Esophagus squamous epithelium (tissue), 4 donors: ENCODE results near the gene RGS7.

Source experiments
- CTCF ChIP-seq, 6 experiments: fragments of 450-650 bp in 4 of 6; fragments of 200-600 bp in 2 of 6; sonication (generic) in 2 of 6; IDR thresholded peaks; one replicate each; pipeline ENCODE4 v1.5.1; 2016 to 2019; ENCODE audit warnings: antibody characterized with exemption in 6 of 6, mild to moderate bottlenecking in 4 of 6, moderate library complexity in 4 of 6
- POLR2A ChIP-seq, 4 donors: fragments of 450-650 bp; IDR thresholded peaks; one replicate each; pipeline ENCODE4 v1.6.1; 2017; ENCODE audit warnings: antibody characterized with exemption in 4 of 4, mild to moderate bottlenecking in 4 of 4, moderate library complexity in 3 of 4

DNA sequence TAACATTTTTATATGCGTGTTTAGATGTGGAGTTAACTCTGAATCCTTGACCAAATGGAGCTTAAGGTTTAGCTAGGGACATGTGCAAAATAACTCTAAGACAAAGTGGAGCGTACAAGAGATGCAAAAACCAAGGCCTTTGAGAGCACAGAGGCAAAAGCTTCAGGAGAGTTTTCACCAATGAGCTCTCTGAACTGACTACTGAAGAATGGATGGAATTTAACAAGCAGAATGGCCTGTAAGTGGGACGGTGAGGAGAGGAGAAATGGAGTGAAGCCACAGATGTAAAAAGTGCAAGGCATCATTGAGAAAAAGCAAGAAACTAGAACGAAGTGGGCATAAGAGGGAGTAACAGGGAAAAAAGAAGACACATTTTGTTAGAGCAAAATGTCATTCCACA lies 260.0 kb downstream of the RGS7 start:
- no peak for TF ChIP-seq CTCF (IDR thresholded peaks at IDR 0.05)
- TF ChIP-seq POLR2A (IDR thresholded peaks at IDR 0.05) = no peak
